RWPE1 (cell line): ENCODE results near the gene TTC9.

Source experiments
- CTCF ChIA-PET: fragments of 350-600 bp; sonication (Branson Sonifier 250); formaldehyde crosslinking; extraction: SDS; loops from one replicate; lab custom pipeline; 2021; lab: Yijun Ruan, JAX
- POLR2A ChIA-PET: fragments of 400-600 bp; formaldehyde crosslinking; extraction: SDS; loops from one replicate; lab custom pipeline; 2020; ENCODE audit warnings: antibody characterized with exemption; ENCODE audit not compliant: low non-redundant PET; lab: Yijun Ruan, JAX
- DNase-seq: peaks from one replicate; pipeline ENCODE4 v3.0.0; 2012; ENCODE audit warnings: low spot score
- H3K27ac ChIP-seq: fragments of 450-650 bp; 2 replicates; pipeline ENCODE4 v1.5.1; 2017
- CTCF ChIP-seq: fragments of 450-650 bp; conservative IDR thresholded peaks from 2 replicates; pipeline ENCODE4 v1.5.1; 2017; ENCODE audit warnings: low read depth, mild to moderate bottlenecking

Gene TTC9

GRCh38 chr14:70713511-70713916 is 71.8 kb downstream of the TTC9 start:
- ChIA-PET CTCF (interaction anchor here (0.6 kb wide), 2 partner anchors 12 to 122 kb away, joined by 3 to 4 read pairs; no protein-coding TSS in a partner anchor), POLR2A (no interaction called here)
- H3K27ac ChIP-seq, result no peak overlapping the region
- no peak for TF ChIP-seq CTCF
- DNase-seq, result no peak

GRCh38 chr14:70714055-70714550 is 72.4 kb downstream of the TTC9 start:
- DNase-seq, result peak; percentile 39
- POLR2A ChIA-PET, result no interaction called here
- H3K27ac ChIP-seq, result no peak overlapping the region
- CTCF ChIA-PET, result interaction anchor here (0.6 to 0.7 kb wide), 2 partner anchors 12 to 865 kb away, joined by 3 to 4 read pairs; no protein-coding TSS in a partner anchor
- peak; percentile 68 for TF ChIP-seq CTCF

- TF ChIP-seq CTCF, result no peak
- POLR2A ChIA-PET, result interaction anchor here (0.7 kb wide), 1 partner anchor 48 kb away, joined by 5 read pairs; no protein-coding TSS in a partner anchor
- no peak for DNase-seq
- CTCF ChIA-PET, result interaction anchor here (0.6 to 0.7 kb wide), 2 partner anchors 73 to 224 kb away, joined by 3 to 4 read pairs; no protein-coding TSS in a partner anchor
- H3K27ac ChIP-seq, result no peak overlapping the region
Measured at GRCh38 chr14:70716483-70716882, 74.8 kb downstream of the TTC9 start.

GRCh38 chr14:70716958-70717357 is 75.2 kb downstream of the TTC9 start:
- TF ChIP-seq CTCF, result no peak
- no peak for DNase-seq
- CTCF ChIA-PET, result interaction anchor here (0.7 kb wide), 1 partner anchor 73 kb away, joined by 3 read pairs; no protein-coding TSS in a partner anchor
- POLR2A ChIA-PET, result no interaction called here
- H3K27ac ChIP-seq, result no peak overlapping the region

- no peak for TF ChIP-seq CTCF
- ChIA-PET CTCF (no interaction called here), POLR2A (interaction anchor here (0.7 kb wide), 1 partner anchor 14 kb away, joined by 3 read pairs; no protein-coding TSS in a partner anchor)
- DNase-seq, result peak; percentile 79
- H3K27ac ChIP-seq, result peak overlapping the region; percentile 81
Measured at GRCh38 chr14:70718383-70719118, 76.8 kb downstream of the TTC9 start.

GRCh38 chr14:70721542-70721941 is 79.8 kb downstream of the TTC9 start:
- no peak for DNase-seq
- H3K27ac ChIP-seq, result no peak overlapping the region; the same call in 1 of the 2 replicates
- POLR2A ChIA-PET, result no interaction called here
- CTCF ChIA-PET, result interaction anchor here (0.7 kb wide), 1 partner anchor 104 kb away, joined by 3 read pairs; no protein-coding TSS in a partner anchor
- TF ChIP-seq CTCF, result no peak
